Endothelial cell of umbilical vein (primary cell): ENCODE results near the gene ADCY7.

Experiments used
- CTCF ChIP-seq, 2 donors: IDR thresholded peaks; 1 replicate in 1 of 2; 2 replicates in 1 of 2; pipeline ENCODE4 v1.5.1; 2011; ENCODE audit warnings: low read length in 2 of 2, mild to moderate bottlenecking in 2 of 2, moderate library complexity in 2 of 2, control low read depth in 1 of 2, inconsistent platforms in 1 of 2, low read depth in 1 of 2; ENCODE audit not compliant: insufficient read depth in 1 of 2; ENCODE audit errors: extremely low read depth in 1 of 2
- EZH2 ChIP-seq: IDR thresholded peaks from 2 replicates; pipeline ENCODE4 v1.6.1; 2012; ENCODE audit warnings: borderline replicate concordance, low read depth, mild to moderate bottlenecking, moderate library complexity, low read length, inconsistent platforms; ENCODE audit not compliant: severe bottlenecking
- FOS ChIP-seq: IDR thresholded peaks from 2 replicates; pipeline ENCODE4 v1.6.1; 2011; ENCODE audit warnings: mild to moderate bottlenecking, low read length, moderate library complexity, borderline replicate concordance; ENCODE audit not compliant: insufficient read depth
- GATA2 ChIP-seq: IDR thresholded peaks from 2 replicates; pipeline ENCODE4 v1.7.0; 2011; ENCODE audit warnings: low read depth, mild to moderate bottlenecking, moderate library complexity, mixed read lengths, low read length; ENCODE audit not compliant: insufficient read length, insufficient read depth
- JUN ChIP-seq: IDR thresholded peaks from 2 replicates; pipeline ENCODE4 v1.6.1; 2011; ENCODE audit warnings: borderline replicate concordance, low read depth; ENCODE audit not compliant: insufficient read length, insufficient read depth
- MYC ChIP-seq: IDR thresholded peaks from one replicate; pipeline ENCODE4 v1.6.1; 2011; ENCODE audit warnings: mild to moderate bottlenecking, low read depth, low read length
- POLR2A ChIP-seq: IDR thresholded peaks from 2 replicates; pipeline ENCODE4 v1.6.1; 2012; ENCODE audit warnings: low read depth, mild to moderate bottlenecking, control low read depth, low read length
- POLR2AphosphoS5 ChIP-seq: IDR thresholded peaks from 2 replicates; pipeline ENCODE4 v1.6.1; 2012; ENCODE audit warnings: low read depth, mild to moderate bottlenecking, control low read depth, low read length, moderate library complexity; ENCODE audit not compliant: insufficient read depth
- TF ChIP-seq, protein P1 (sequence below): IDR thresholded peaks from 2 replicates; pipeline ENCODE4 v1.6.1; 2011; ENCODE audit not compliant: insufficient read depth, insufficient read length

GRCh38 chr16:50314665-50315064, 48.3 kb downstream of the ADCY7 start:
- TF ChIP-seq CTCF (IDR thresholded peaks at IDR 0.05; ENCODE audit: extremely low read depth in 1 of 2, insufficient read depth in 1 of 2, low read depth in 1 of 2, low read length in 2 of 2) (no peak), POLR2A (no peak), GATA2 (no peak), EZH2 (no peak), POLR2AphosphoS5 (no peak), JUN (no peak), MYC (no peak), FOS (no peak)
- TF ChIP-seq, protein P1, sequence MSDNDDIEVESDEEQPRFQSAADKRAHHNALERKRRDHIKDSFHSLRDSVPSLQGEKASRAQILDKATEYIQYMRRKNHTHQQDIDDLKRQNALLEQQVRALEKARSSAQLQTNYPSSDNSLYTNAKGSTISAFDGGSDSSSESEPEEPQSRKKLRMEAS = no peak
